HG03565 (cell line): ENCODE measurements around the gene TSR3.

Experiments
- ATAC-seq: cut with Tn5 transposase; IDR thresholded peaks from one replicate; pipeline ENCODE4 v1.9.1; 2021; ENCODE audit warnings: mild to moderate bottlenecking, moderate library complexity; ENCODE audit not compliant: unreplicated experiment

The TSR3 gene

GRCh38 chr16:1355591-1355990, 3.9 kb upstream of the TSR3 start:
- no peak for ATAC-seq

GRCh38 chr16:1354815-1355540, 3.3 kb upstream of the TSR3 start:
- ATAC-seq: no peak

- ATAC-seq: peak; percentile 4
Measured at GRCh38 chr16:1351215-1351581, 480 bp downstream of the TSR3 start.

- ATAC-seq: no peak
Measured at GRCh38 chr16:1350691-1351090, 987 bp downstream of the TSR3 start.

- no peak for ATAC-seq
Measured at GRCh38 chr16:1349951-1350350, 1.7 kb downstream of the TSR3 start.

- ATAC-seq: no peak
Measured at GRCh38 chr16:1349351-1349750, 2.3 kb downstream of the TSR3 start.

- no peak for ATAC-seq
Measured at GRCh38 chr16:1348926-1349325, 2.8 kb downstream of the TSR3 start.

GRCh38 chr16:1348441-1348840, 3.2 kb downstream of the TSR3 start:
- ATAC-seq: no peak

- no peak for ATAC-seq
Measured at GRCh38 chr16:1347962-1348361, 3.7 kb downstream of the TSR3 start.

- no peak for ATAC-seq
Measured at GRCh38 chr16:1347286-1347855, 4.3 kb downstream of the TSR3 start.

- no peak for ATAC-seq
Measured at GRCh38 chr16:1346422-1347285, 5.0 kb downstream of the TSR3 start.

GRCh38 chr16:1345651-1346421, 5.8 kb downstream of the TSR3 start:
- no peak for ATAC-seq

- ATAC-seq: no peak
Measured at GRCh38 chr16:1345087-1345486, 6.6 kb downstream of the TSR3 start.

GRCh38 chr16:1344499-1344898, 7.2 kb downstream of the TSR3 start:
- no peak for ATAC-seq

GRCh38 chr16:1343428-1344242, 8.0 kb downstream of the TSR3 start:
- ATAC-seq: no peak

- peak; percentile 60 for ATAC-seq
Measured at GRCh38 chr16:1342526-1343427, 8.9 kb downstream of the TSR3 start.

- ATAC-seq: no peak
Measured at GRCh38 chr16:1341495-1342420, 9.9 kb downstream of the TSR3 start.
